ENCODE data around the gene GYG2. TPM values are rescaled to one million over a fixed set of nuclear protein-coding genes. Genes with fewer than 3 reads are reported as not detected.
"Not testable (repeated sequence)": the region's sequence is repeated elsewhere in the genome, so short reads cannot be mapped to it uniquely, and the experiment has no call there.

The GYG2 gene
- total RNA-seq (2021; ENCODE audit: unreplicated experiment) = not detected
- not detected in 2 replicates for polyA plus RNA-seq (2012)
- Bru-seq, nascent RNA = percentile 6 among the genes with signal in this experiment
- percentile 4 among the genes with signal in this experiment for BruChase-seq, experiment 1, labeled RNA remaining after a 6-hour chase
- BruChase-seq, experiment 2, labeled RNA remaining after a 2-hour chase = percentile 2 among the genes with signal in this experiment
- long read RNA-seq = 0 reads

DNA sequence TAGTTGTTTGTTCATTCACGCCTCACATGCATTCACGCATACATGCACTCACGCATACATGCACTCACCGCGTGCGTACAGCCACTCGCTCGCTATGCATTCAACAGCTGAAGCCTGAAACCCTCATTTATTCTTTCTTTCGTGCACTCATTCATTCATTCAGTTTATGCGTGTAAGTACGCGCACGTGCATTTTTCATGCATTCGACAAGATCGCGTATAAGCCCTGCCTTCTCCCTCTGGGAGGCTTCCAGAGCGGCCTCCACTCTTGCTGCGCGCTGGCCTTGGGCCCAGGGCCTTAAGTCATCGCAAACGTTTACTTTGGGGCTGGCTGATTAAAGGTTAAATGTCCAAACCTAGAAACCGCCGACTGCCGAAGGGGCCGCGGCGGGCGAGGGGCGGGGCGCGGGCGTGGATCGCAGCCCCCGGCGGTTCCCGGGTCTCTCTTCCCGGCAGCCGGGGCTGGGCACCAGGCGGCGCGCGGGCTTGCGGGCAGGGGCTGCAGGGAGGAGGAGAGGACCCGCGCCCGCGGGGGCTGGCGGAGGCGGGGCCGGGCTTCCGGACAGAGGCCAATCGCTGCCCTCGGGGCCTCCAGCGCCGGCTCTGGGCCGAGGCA lies at the start of gene GYG2:
Gene GYG2, plus strand, starts transcription at position 587 of the 615 bp plus-strand sequence. CDS start 1,259 bp downstream, outside the sequence.
- H3K27me3 ChIP-seq (ENCODE audit: insufficient read depth, low read length) = no peaks in the 10 kb centered on the region
- H3K9ac ChIP-seq (ENCODE audit: low read length) = no peak within 1 kb of the TSS
- no peaks in the 10 kb centered on the region for H3K9me2 ChIP-seq (ENCODE audit: insufficient read depth)
- no peaks in the 10 kb centered on the region for H3K36me3 ChIP-seq (ENCODE audit: control insufficient read depth in 1 of 2, insufficient read depth in 2 of 2, low read length in 2 of 2)
- no peak within 1 kb of the TSS for H3K4me2 ChIP-seq (ENCODE audit: low read length)
- H3K9me3 ChIP-seq (ENCODE audit: control insufficient read depth in 1 of 2, insufficient read depth in 1 of 2, low read depth in 1 of 2, low read length in 2 of 2) = no peaks in the 10 kb centered on the region
- TF ChIP-seq ELF1 (IDR thresholded peaks at IDR 0.05; ENCODE audit: borderline replicate concordance, low read depth) (no peak), EGR1 (IDR thresholded peaks at IDR 0.05; ENCODE audit: low read depth) (no peak), JUND (IDR thresholded peaks at IDR 0.05) (no peak)
- no peaks in the 10 kb centered on the region for H3K79me2 ChIP-seq (ENCODE audit: insufficient read depth, low read length)
- no peak within 1 kb of the TSS for H3K27ac ChIP-seq (ENCODE audit: low read depth, low read length)
- DNase-seq (ENCODE audit: low read depth, low spot score) (no peak), ATAC-seq (no peak)
- H3K4me1 ChIP-seq (ENCODE audit: control insufficient read depth in 1 of 2, insufficient read depth in 2 of 2, low read length in 2 of 2) = no peaks in the 10 kb centered on the region
- intact Hi-C loops (cut with micrococcal nuclease) = no loop called here
- H4K20me1 ChIP-seq (ENCODE audit: insufficient read depth) = no peaks in the 10 kb centered on the region
- H2AFZ ChIP-seq (ENCODE audit: low read depth, low read length, poor library complexity, severe bottlenecking) = no peak within 1 kb of the TSS
- ChIA-PET POLR2A (no interaction called here), CTCF (no interaction called here), RAD21 (ENCODE audit: low non-redundant PET in 1 of 2, low total read pairs in 2 of 2, uncharacterized antibody in 2 of 2, unreplicated experiment in 2 of 2) (no interaction called here)
- no peak within 1 kb of the TSS for H3K4me3 ChIP-seq (replicated peaks in 1 of 2; ENCODE audit: low read depth in 1 of 2, low read length in 2 of 2)
- no TSS peak for BruUV-seq (replicated peaks)

DNA sequence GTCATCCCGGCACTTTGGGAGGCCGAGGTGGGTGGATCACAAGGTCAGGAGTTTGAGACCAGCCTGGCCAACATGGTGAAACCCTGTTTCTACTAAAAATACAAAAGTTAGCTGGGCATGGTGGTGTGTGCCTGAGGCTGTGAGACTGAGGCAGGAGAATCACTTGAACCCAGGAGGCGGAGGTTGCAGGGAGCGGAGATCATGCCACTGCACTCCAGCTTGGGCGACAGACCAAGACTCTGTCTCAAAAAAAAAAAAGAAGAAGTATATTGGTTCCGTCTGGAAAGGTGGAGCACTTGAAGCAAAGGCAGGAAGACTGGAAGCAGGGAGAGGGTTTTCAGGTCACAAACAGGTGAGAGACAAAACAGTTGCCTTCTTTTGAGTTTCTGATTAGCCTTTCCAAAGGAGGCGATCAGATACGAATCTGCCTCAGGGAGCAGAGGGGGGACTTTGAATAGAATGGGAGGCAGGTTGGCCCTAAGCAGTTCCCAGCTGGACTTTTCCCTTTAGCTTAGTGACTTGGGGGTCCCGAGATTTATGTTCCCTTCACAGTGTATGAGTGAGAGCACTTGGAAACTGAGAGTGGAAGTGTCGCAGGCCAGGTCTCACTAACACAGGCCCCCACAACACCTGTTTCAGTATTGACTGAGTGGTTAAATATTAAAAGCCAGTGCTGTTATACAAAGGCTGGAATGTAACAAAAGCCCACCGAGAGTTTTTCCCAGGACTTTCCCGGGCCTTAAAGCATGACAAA lies 48.1 kb upstream of the GYG2 start:
- H4K20me1 ChIP-seq (ENCODE audit: insufficient read depth); POLR2A ChIA-PET; intact Hi-C loops (cut with micrococcal nuclease); H3K79me2 ChIP-seq (ENCODE audit: insufficient read depth, low read length); DNase-seq (ENCODE audit: low read depth, low spot score); H3K27me3 ChIP-seq (ENCODE audit: insufficient read depth, low read length); H2AFZ ChIP-seq (ENCODE audit: low read depth, low read length, poor library complexity, severe bottlenecking); H3K36me3 ChIP-seq (ENCODE audit: control insufficient read depth in 1 of 2, insufficient read depth in 2 of 2, low read length in 2 of 2); H3K9me3 ChIP-seq (ENCODE audit: control insufficient read depth in 1 of 2, insufficient read depth in 1 of 2, low read depth in 1 of 2, low read length in 2 of 2); RAD21 ChIA-PET (ENCODE audit: low non-redundant PET in 1 of 2, low total read pairs in 2 of 2, uncharacterized antibody in 2 of 2, unreplicated experiment in 2 of 2); BruUV-seq (replicated peaks); H3K9ac ChIP-seq (ENCODE audit: low read length); H3K4me3 ChIP-seq (replicated peaks in 1 of 2; ENCODE audit: low read depth in 1 of 2, low read length in 2 of 2); CTCF ChIA-PET; H3K9me2 ChIP-seq (ENCODE audit: insufficient read depth); H3K4me2 ChIP-seq (ENCODE audit: low read length); ATAC-seq; H3K27ac ChIP-seq (ENCODE audit: low read depth, low read length); H3K4me1 ChIP-seq (ENCODE audit: control insufficient read depth in 1 of 2, insufficient read depth in 2 of 2, low read length in 2 of 2): not testable (repeated sequence)

Data from HCT116 (cell line).